ENCODE measurements around the gene PRIMA1.

Gene PRIMA1

GRCh38 chr14:93735206-93735605 lies 53.1 kb downstream of the PRIMA1 start:
- intact Hi-C loops (cut with DNase I) = no loop called here
- DNase-seq = peak in 1 of 10 donors; percentile 48

GRCh38 chr14:93734086-93734822 lies 54.0 kb downstream of the PRIMA1 start:
- intact Hi-C loops (cut with DNase I) = no loop called here
- peak in 2 of 10 donors; percentile 62 to 78 for DNase-seq

GRCh38 chr14:93733631-93734030 lies 54.7 kb downstream of the PRIMA1 start:
- intact Hi-C loops (cut with DNase I) = no loop called here
- peak in 7 of 10 donors; percentile 42 to 94 (median 58) for DNase-seq

GRCh38 chr14:93733231-93733630 lies 55.1 kb downstream of the PRIMA1 start:
- DNase-seq = peak in 2 of 10 donors; percentile 61 to 87
- intact Hi-C loops (cut with DNase I) = no loop called here

- peak in 1 of 10 donors; percentile 76 for DNase-seq
- intact Hi-C loops (cut with DNase I) = no loop called here
These were observed 55.8 kb downstream of the PRIMA1 start for GRCh38 chr14:93732524-93732923.

GRCh38 chr14:93731753-93732152 lies 56.5 kb downstream of the PRIMA1 start:
- intact Hi-C loops (cut with DNase I) = no loop called here
- DNase-seq = no peak

- intact Hi-C loops (cut with DNase I) = no loop called here
- peak; percentile 41 to 95 (median 66) for DNase-seq
These were observed 58.3 kb downstream of the PRIMA1 start for GRCh38 chr14:93729993-93730392.

GRCh38 chr14:93728651-93729016 lies 59.7 kb downstream of the PRIMA1 start:
- intact Hi-C loops (cut with DNase I) = no loop called here

GRCh38 chr14:93727917-93728650 lies 60.2 kb downstream of the PRIMA1 start:
- DNase-seq = peak in 1 of 10 donors; percentile 63
- intact Hi-C loops (cut with DNase I) = no loop called here

More at GRCh38 chr14:93728651-93729016, 59.7 kb downstream of the PRIMA1 start:
- peak in 1 of 10 donors; percentile 67 for DNase-seq

- intact Hi-C loops (cut with DNase I) = no loop called here
- DNase-seq = peak in 1 of 10 donors; percentile 71
These were observed 61.1 kb downstream of the PRIMA1 start for GRCh38 chr14:93727039-93727740.

GRCh38 chr14:93725993-93726392 lies 62.3 kb downstream of the PRIMA1 start:
- DNase-seq = peak in 1 of 10 donors; percentile 45
- intact Hi-C loops (cut with DNase I) = no loop called here

GRCh38 chr14:93725002-93725582 lies 63.2 kb downstream of the PRIMA1 start:
- intact Hi-C loops (cut with DNase I) = no loop called here
- peak in 1 of 10 donors; percentile 53 for DNase-seq

GRCh38 chr14:93723001-93723400 lies 65.3 kb downstream of the PRIMA1 start:
- DNase-seq = peak in 1 of 10 donors; percentile 78

GRCh38 chr14:93720981-93721483 lies 67.3 kb downstream of the PRIMA1 start:
- DNase-seq = peak in 1 of 10 donors; percentile 50
- intact Hi-C loops (cut with DNase I) = no loop called here

More at GRCh38 chr14:93723001-93723400, 65.3 kb downstream of the PRIMA1 start:
- intact Hi-C loops (cut with DNase I) = no loop called here

GRCh38 chr14:93720076-93720815 lies 68.0 kb downstream of the PRIMA1 start:
- peak in 1 of 10 donors; percentile 69 for DNase-seq
- intact Hi-C loops (cut with DNase I) = no loop called here

GRCh38 chr14:93719256-93719655 lies 69.0 kb downstream of the PRIMA1 start:
- intact Hi-C loops (cut with DNase I) = no loop called here
- DNase-seq = peak in 1 of 10 donors; percentile 39

GRCh38 chr14:93717668-93718320 lies 70.5 kb downstream of the PRIMA1 start:
- peak in 1 of 10 donors; percentile 64 for DNase-seq
- intact Hi-C loops (cut with DNase I) = no loop called here

GRCh38 chr14:93716746-93717667 lies 71.3 kb downstream of the PRIMA1 start:
- intact Hi-C loops (cut with DNase I) = no loop called here
- DNase-seq = peak in 1 of 10 donors; percentile 65
